Fibroblast of pulmonary artery (primary cell): ENCODE measurements around the gene SEC24C.
A peak's percentile ranks its signal among the peaks of the same experiment; 100 is the strongest.

Experiments used
- DNase-seq: peaks from one replicate; pipeline ENCODE4 v3.0.0-alpha.2; 2010; ENCODE audit warnings: low read depth
- H3K4me3 ChIP-seq: replicated peaks from 2 replicates; pipeline ENCODE4 v1.5.1; 2011; ENCODE audit warnings: low read depth, mild to moderate bottlenecking, control low read depth, low read length, moderate library complexity
- CTCF ChIP-seq: IDR thresholded peaks from 2 replicates; pipeline ENCODE4 v1.5.1; 2011; ENCODE audit warnings: mild to moderate bottlenecking, control low read depth, low read length, inconsistent platforms; ENCODE audit errors: missing control alignments

The SEC24C gene

GRCh38 chr10:73819513-73820093 lies 75.4 kb downstream of the SEC24C start:
- peak; percentile 37 for DNase-seq
- peak; percentile 39 for TF ChIP-seq CTCF
- H3K4me3 ChIP-seq = no peak overlapping the region
